GM19372 (cell line): Measurements from ENCODE around the gene MAGI1.
"Not testable (repeated sequence)": the region's sequence is repeated elsewhere in the genome, so short reads cannot be mapped to it uniquely, and the experiment has no call there.

Source experiments
- ATAC-seq: cut with Tn5 transposase; IDR thresholded peaks from one replicate; pipeline ENCODE4 v1.9.1; 2021; ENCODE audit warnings: mild to moderate bottlenecking, low read depth, moderate library complexity; ENCODE audit not compliant: unreplicated experiment

The MAGI1 gene

DNA sequence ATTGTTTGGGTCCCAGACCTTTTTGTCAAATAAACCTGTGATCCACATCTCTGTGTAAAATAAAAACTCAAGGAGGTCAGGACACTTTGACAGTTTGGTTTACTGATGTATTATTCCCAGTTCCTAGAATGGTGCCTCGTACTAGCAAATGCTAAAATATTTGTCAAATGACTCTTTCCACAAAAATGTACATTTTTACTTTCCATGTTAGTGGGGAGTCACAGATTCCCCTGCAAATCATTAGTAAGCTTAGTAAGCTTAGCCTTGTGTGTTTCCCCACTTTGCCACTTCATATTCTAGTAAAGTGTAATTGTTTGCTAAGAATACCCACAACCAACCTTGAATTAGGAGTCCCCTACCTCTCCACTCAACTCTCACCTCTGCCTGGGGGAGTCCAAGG lies 2.4 kb upstream of the MAGI1 start:
- ATAC-seq, result no peak

DNA sequence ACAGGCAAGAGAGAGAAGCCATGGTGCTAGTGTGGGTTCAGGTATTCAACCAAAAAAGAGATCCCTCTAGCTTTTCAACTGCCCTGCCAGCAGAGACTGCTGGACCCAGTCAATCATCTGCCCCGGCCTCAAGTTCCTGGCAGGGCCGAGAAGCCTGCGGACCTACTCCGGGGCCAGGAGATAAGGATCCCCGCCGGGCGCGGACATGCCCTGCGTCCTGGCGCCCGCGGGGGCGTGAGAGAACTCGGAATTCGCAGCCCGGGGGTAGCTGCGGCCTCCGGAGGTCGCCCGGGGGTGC lies 821 bp upstream of the MAGI1 start:
- no peak for ATAC-seq

DNA sequence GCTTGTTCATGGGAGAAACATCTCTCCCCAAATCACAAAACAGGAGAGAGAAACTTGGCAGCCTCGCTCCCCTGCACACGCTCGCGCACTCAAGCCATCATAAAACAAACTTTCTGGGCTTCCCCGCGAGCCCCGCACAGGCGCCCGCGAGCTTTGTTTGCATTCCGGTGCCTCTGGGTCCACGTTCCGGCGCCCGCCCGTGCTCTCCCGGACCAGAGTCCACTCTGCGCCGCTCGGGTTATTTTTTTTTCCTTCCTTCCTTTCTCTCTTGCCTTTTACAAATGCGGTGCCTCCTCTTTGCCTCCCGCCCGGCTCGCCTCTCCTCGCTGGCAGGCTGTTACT lies 363 bp downstream of the MAGI1 start:
- ATAC-seq, result peak; percentile 20

DNA sequence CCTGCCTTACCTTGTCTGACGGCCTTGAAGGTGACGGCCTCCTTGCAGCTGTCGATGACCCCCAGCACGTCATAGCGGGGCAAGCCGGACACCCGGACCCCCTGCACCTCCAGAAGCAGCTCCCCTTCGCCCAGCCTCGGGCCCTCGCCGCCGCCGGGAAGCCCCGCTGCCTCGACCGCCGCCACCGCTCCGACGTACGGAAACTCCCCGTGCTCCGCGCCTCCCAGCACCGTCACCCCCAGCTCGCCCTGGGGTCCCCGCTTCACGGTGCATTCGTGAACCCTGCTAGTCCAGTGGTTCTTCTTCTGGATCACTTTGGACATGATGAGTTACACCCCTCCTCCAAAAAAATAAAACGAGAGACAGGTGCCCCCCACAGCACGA lies 740 bp downstream of the MAGI1 start:
- no peak for ATAC-seq

DNA sequence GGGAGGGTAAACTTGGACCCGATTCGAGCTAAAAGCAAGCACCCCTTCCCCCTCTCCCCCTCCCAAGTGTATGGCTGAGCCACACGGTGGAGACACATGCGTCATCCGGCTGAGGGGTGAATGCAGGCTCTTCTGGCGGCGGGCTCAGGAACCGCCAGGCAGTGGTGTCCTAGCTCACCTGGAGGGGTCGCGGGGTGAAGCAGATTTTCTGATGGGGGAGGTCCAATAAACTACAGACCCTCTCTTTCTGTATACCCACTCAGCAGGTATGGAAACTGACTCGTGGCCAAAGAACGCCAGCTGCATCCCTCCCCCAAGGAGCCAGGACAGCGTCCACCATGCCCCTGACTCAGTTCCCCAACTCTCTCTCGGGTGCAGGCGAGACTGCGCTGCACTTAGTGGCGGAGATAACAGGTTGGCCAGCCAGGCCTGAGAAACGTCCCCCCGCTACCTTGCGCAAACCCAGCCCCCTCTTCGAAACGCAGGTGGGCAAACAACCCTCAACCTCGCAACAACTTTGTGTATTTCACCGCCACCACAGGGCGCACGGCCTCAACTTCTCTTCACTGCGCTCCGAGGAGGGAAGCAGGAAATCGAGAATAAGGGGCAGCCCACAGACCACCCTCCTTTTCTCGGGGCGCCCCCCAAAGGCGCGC lies 1.3 kb downstream of the MAGI1 start:
- ATAC-seq, result no peak

DNA sequence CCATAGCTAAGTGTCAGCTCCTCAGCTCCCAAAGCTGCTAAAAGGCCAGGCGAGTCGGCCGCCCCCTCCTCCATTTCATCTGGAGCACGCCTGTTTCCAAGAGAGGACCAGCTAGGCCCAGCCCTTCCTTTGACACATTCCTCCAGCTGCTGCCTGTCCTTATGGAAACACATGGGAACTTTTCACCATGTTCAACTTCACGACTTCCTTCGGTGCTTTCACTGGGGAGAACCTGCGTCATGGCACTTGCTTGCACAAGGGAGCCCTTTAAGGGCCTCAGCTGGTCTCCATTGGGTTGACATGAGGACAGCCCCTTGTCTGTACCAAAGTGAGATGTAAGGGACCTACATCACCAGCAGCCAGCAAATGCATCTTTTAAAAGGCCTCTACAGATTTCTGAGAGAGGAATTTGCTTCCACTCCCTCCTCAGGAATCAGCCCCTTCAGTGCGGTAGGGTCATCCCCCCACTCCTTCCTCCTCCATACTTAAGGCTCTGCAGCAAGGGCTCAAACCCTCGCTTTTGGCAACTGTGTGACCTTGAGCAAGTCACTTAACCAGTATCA lies 2.1 kb downstream of the MAGI1 start:
- no peak for ATAC-seq

DNA sequence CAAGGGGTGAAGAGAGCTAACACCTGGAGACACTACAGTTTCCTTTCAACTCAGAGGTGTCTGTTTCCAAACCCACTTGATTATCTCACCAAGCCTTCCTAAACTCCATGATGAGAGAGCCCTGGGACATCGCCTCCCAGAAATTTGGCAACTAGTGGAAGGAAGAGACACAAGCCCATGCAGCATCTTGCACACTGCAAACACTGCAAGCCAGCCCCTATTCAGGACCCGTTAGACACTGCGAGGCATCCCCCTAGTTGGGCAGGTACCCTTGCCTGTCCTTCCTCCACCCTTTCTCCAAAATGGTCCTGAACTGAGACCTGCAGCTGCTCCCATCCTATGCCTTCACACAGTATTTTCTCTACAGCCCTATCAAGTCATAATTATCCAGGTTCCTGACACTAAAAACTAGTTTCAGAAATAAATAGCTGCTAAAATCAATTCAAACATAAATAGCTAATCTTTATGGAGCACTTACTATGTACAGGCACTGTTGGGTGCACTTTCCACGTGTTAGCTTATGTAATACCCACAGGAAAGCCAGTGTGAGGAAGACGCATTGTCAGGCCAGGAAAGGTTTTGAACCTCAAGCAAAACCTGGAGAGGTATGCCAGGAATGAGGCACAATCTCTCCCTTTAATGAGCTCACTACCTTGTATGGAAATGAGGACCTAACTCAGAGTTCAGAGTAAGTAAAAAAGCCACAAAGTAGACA lies 2.8 kb downstream of the MAGI1 start:
- no peak for ATAC-seq

DNA sequence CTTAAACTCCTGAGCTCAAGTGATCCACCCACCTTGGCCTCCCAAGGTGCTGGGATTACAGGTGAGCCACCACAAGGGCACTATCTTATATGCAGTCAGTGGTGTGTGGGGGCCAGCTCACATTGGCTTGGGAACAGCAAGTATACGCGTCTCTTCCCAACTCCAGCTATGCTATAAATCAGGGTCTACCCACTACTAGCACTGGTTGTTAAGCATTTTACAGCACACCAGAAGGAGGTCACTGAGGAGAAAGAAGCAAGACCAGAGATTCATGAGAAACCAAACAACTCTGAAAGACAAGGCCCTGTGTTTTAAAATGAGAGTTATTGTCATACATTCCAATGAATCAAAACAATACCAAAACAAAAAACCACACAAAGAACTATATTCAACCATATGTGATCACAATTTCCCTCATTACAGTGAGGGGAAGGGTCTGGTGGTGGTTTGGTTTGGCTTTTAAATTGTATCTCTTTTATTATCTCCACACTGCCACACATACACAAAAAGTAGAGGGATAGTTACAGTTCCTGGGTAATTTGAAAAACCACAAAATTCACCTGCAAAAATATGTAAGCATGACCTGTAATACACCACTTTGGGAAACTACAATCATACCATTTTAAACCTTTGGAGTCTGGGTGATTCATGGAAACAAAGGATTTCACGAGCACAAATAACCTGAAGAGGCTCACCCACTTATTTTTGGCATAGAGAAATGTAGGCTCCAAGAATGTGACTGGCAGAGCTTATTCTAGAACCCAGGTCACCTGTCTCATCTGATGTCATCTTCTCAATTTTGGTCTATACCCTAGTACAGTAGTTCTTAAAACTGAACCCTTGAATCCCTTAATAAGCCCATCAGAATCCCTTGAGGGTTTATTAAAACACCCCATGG lies 5.2 kb downstream of the MAGI1 start:
- no peak for ATAC-seq

DNA sequence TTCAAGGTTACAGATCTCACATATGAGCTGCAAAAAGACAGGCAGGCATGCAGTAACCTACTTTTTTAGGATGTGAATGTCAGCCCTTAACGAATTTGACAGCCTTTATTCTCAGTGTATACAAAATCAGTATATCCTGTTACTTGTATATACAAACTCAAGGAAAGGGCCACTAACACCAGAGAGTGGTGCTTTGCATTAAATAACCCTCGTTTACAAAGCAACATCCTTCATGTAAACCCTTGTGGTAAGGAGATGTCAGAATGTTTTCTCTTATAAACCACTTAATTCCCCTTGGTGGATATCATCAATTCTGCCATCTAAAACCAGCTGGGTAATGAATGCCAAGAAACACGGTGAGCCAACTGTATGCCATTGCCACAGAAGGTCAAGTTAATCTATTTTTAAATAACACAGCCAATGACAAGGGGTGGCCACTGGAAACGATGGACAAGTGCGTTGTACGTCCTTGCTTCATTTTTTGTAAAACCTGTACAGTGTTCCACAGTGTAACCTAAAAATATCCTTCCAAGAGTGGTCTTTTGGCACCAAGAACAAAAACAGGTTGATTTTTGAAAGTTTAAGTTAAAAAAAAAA lies 7.5 kb downstream of the MAGI1 start:
- no peak for ATAC-seq

DNA sequence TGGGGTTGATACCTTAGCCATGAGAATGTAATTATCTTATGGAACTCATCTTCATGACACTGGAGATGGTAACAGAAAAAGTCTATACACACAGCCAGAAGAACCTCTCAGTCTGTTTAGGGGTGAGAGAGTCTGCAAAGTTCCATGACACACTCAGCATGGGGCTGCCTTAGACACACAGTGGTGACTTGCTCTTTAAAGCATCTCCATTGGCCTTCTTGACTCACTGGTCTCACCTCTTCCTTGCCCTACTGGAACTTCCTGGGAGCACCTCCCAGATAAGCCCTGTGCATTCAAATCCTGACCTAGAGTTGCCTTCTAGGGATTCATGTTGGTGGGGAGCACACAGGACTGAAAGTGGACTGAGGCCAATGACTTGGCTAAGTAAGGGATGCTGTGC lies 9.3 kb downstream of the MAGI1 start:
- ATAC-seq, result no peak

DNA sequence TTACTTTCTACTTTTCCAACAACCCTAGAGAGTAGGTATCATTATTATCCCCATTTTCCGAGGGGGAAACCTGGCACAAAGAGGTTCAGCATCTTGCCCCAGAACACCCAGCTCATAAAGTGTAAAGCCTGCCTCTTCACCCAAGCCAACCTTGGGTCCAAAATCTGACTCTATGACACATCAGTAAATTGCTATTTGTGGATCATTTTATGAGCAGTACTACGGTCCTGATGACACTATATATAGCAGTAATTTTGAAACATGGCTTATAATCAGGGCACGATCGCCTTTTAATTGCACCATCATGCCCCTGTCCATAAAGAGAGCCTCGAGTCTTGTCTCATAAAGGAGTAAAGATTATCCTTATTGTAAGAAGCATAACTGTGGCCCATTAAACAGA lies 9.7 kb downstream of the MAGI1 start:
- ATAC-seq, result no peak

DNA sequence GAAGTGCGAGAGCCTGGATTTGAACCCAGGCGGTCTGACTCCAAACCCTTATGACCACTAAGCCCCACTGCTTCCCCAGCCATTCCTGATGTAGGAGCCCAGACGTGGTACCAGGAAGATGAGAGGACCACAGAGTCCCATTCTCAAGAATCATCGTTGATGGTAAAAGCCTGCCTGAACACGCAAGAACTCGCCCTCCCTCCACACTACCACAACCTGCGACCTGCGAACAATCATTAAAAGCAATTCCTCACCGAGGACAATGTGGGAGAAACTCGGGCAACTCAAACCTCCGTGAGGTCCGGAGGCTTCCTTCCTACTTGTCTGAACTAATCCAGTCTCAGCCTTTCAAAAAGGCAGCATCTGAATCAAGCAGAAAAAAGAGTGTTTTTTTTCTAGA lies 10.3 kb downstream of the MAGI1 start:
- ATAC-seq, result no peak

DNA sequence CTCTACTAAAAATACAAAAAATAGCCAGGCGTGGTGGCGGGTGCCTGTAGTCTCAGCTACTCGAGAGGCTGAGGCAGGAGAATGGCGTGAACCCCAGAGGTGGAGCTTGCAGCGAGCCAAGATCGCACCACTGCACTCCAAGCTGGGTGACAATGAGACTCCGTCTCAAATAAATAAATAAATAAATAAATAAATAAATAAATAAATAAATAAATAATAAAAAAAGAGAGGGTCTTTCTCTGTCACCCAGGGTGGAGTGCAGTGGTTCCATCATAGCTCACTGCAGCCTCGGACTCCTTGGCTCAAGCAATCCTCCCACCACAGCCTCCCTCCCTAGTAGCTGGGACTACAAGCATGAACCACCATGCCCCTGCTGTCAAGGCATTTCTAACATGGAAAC lies 11.6 kb downstream of the MAGI1 start:
- ATAC-seq, result not testable (repeated sequence)

DNA sequence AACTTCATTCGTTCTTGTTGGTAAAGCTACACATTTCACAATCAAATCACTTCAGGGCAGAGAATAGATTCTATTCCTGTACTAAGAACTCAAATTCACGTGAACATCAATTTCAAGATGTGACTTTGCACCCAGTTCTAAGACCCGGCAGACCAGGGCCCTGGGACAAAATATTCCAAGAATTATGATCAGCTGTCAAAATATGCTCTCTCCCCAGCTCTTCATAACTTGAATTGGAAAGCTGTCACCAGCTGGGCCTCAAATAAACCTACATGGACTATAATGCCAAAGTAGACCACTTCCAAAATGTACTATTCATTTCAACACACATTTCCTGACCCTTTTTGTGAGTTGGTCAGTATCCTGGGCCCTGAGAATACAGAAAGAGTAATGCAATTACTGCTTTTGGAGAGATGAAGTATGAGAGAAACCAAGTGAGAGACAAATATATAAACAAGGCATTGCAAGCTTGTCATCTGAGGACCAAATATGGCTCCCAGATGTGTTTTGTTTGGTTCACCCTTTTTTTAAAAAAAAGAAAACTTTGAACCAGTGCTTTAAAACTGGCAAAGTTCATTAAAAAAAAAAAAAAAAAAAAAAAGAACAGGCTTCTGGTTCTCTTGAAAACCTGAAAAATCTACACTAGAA lies 14.9 kb downstream of the MAGI1 start:
- ATAC-seq, result no peak

DNA sequence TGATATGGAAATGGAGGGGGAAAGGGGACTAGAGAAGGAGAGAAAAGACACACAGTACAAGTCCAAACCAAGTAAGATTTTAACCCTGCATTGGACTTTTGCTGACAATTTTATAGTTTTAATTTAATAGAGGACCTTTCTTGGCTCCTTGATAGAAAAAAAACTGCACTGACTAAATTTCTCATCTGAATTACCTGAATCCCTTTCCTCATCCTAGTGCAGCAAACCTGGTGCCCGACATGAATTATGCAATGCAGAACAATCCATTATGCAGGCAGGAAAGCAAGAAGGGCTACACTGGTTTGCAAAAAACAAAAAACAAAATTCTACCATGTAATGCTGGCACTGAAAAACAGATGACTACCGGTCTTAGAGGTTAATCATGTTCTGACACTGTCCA lies 15.5 kb downstream of the MAGI1 start:
- no peak for ATAC-seq

DNA sequence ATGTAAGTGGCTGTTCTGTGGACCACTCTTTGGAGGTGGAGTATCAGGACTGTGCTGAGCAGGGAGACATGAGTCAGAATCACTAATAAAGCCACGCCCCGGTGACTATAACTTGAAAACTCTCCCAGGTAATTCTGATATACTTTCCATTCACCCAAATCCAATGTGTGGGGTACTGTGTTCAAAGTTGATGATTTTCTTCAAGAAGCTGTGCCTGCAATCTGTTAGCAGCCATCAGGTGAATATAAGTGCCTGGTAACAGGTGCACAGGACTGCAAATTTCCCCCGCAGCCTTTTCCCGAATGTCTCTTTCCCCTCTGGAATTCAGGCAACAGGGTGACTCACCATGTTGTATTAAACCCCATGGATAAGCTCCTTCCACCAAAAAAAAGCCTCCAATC lies 17.0 kb downstream of the MAGI1 start:
- ATAC-seq, result no peak

DNA sequence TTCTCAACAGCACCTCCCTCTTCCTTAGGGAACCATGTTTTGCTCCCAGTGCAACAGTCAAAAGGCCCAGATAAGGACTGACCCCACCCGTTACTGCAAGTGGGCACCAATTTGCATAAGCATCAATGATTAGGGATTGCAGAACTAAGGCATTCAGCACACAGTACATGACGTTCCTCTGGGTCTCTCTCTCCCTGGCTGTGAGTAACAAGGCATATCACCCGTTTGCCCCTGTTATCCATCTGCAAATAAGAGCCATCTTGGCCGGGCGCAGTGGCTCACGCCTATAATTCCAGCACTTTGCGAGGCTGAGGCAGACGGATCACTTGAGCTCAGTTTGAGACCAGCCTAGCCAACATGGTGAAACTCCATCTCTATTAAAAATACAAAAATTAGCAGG lies 18.8 kb downstream of the MAGI1 start:
- no peak for ATAC-seq

DNA sequence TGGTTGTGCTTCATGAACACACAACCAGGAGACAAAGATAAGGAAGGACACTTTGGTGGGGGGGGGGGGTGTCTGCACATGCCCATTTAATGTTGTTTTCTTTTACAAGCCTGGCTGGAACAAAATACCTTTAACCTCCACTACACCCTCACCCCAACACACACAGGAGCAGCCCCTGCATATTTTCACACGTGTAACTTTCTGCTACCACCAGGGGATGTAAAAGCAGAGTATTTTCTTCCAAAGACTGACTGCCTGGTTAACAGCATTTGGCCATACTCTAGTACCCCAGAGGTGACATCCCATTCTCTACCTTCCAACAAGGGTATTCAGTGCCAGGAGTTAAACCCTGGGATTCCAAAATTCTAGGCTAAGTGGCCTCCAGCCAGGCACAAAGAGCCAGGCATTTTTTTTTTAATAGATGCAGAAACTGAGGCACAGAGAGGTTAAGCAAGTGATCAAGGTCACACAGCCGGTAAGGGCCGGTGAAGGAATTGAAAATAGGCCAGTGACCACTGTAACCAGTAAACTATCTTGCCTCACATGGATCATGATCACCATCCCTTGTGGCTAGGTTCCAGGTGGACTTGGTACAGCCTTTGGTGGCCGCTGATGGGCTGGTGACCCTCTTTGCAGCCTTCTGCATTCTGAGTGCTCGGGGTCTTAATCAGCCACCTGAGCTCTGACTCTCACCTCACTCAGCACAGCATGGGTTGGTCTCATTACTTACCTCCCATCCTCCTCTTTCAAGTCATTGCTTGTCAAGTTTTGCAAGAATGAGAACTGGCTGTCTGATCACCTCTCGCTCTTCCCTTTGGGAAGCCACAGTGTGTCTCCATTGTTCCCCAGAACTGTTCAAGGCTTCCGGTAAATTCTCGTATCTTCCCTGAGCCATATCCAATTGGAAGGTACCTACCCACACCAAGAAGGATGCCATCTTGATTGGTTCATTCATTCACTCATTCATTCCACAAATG lies 20.4 kb downstream of the MAGI1 start:
- no peak for ATAC-seq

DNA sequence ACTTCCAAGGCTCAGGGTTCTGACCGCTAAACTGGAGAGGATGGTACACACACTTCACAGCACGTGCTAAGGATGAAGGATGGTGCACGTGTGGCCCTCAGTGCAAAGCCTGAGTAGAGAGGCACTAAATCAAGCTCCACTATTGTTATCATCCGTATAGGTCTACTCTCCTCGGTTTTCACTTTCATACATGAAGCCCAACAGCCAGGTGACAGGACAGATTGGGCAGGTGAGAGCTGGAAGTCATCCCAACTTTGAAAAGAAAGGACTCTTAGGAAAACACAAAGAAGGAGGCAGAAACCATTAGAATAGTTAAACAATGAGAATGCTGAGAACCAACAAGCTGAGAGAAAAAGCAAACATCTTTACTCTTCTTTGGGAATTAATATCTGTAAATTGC lies 21.1 kb downstream of the MAGI1 start:
- ATAC-seq, result no peak

DNA sequence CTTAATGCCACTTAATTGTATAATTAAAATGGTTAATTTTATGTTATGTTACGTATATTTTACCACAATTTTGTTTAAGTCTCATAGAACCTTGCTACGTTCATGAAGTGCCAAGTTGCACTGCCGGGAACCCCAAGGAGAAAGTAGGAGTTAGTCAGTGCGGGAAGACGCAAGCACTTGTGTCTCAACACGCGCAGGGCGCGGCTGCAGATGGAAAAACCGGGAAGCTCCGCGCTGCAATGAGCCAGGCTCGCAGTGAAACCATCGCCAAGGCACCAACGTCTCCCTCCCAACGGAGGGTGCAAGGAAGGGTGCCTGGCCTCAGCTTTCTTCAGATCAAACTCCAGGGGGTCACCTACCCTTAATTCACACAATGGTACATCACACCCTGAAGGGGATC lies 21.6 kb downstream of the MAGI1 start:
- no peak for ATAC-seq
